H9 (cell line): ENCODE measurements around the gene SKAP1. TPM values are rescaled to one million over a fixed set of nuclear protein-coding genes. Genes with fewer than 3 reads are reported as not detected.

Experiments
- DNase-seq: peaks from one replicate; pipeline ENCODE4 v3.0.0-alpha.2; 2017
- H2AFZ ChIP-seq: one replicate; pipeline ENCODE4 v1.6.1; 2013; ENCODE audit warnings: mild to moderate bottlenecking, low read length, control low read depth, moderate library complexity
- H2AK5ac ChIP-seq: 2 replicates; pipeline ENCODE4 v1.6.1; 2013; ENCODE audit warnings: low read length, control low read depth, mixed read lengths; ENCODE audit not compliant: insufficient read length
- H2BK120ac ChIP-seq: one replicate; pipeline ENCODE4 v1.6.1; 2013; ENCODE audit warnings: low read depth, mild to moderate bottlenecking, low read length, control low read depth, inconsistent platforms; ENCODE audit not compliant: poor library complexity, severe bottlenecking
- H2BK12ac ChIP-seq: 2 replicates; pipeline ENCODE4 v1.6.1; 2013; ENCODE audit warnings: low read length, control low read depth, mixed read lengths, low read depth; ENCODE audit not compliant: insufficient read length
- H2BK15ac ChIP-seq: 2 replicates; pipeline ENCODE4 v1.6.1; 2013; ENCODE audit warnings: low read depth, low read length, control low read depth
- H2BK20ac ChIP-seq: one replicate; pipeline ENCODE4 v1.6.1; 2013; ENCODE audit warnings: low read depth, mild to moderate bottlenecking, low read length, control low read depth, inconsistent platforms; ENCODE audit not compliant: poor library complexity, severe bottlenecking
- H2BK5ac ChIP-seq: 2 replicates; pipeline ENCODE4 v1.6.1; 2013; ENCODE audit warnings: low read length, control low read depth, mixed read lengths; ENCODE audit not compliant: insufficient read length
- H3K14ac ChIP-seq: 2 replicates; pipeline ENCODE4 v1.6.1; 2013; ENCODE audit warnings: low read length, control low read depth; ENCODE audit not compliant: insufficient read depth
- H3K18ac ChIP-seq: 2 replicates; pipeline ENCODE4 v1.6.1; 2013; ENCODE audit warnings: low read depth, mild to moderate bottlenecking, mixed read lengths, low read length, control low read depth; ENCODE audit not compliant: insufficient read length
- H3K23ac ChIP-seq: 2 replicates; pipeline ENCODE4 v1.6.1; 2013; ENCODE audit warnings: low read length, control low read depth, mixed read lengths, low read depth; ENCODE audit not compliant: insufficient read length
- H3K23me2 ChIP-seq: 2 replicates; pipeline ENCODE4 v1.6.1; 2013; ENCODE audit warnings: low read depth, mild to moderate bottlenecking, mixed read lengths, low read length, control low read depth; ENCODE audit not compliant: insufficient read length, poor library complexity, severe bottlenecking
- H3K27ac ChIP-seq: 2 replicates; pipeline ENCODE4 v1.5.1; 2013; ENCODE audit warnings: low read length, control low read depth, mixed read lengths, low read depth; ENCODE audit not compliant: insufficient read length
- H3K27me3 ChIP-seq: 2 replicates; pipeline ENCODE4 v1.6.1; 2013; ENCODE audit warnings: low read length, control low read depth, inconsistent platforms; ENCODE audit not compliant: insufficient read depth
- H3K4ac ChIP-seq: 2 replicates; pipeline ENCODE4 v1.6.1; 2013; ENCODE audit warnings: low read depth, mild to moderate bottlenecking, control low read depth, inconsistent platforms, low read length, moderate library complexity
- H3K4me1 ChIP-seq: 2 replicates; pipeline ENCODE4 v1.6.1; 2013; ENCODE audit warnings: low read length, control low read depth, inconsistent platforms; ENCODE audit not compliant: insufficient read depth
- H3K4me2 ChIP-seq: 2 replicates; pipeline ENCODE4 v1.6.1; 2013; ENCODE audit warnings: low read length, control low read depth, mixed read lengths; ENCODE audit not compliant: insufficient read length, insufficient read depth
- H3K56ac ChIP-seq: 2 replicates; pipeline ENCODE4 v1.6.1; 2013; ENCODE audit warnings: low read depth, mild to moderate bottlenecking, mixed read lengths, low read length, control low read depth; ENCODE audit not compliant: insufficient read length
- H3K79me1 ChIP-seq: 2 replicates; pipeline ENCODE4 v1.6.1; 2013; ENCODE audit warnings: low read depth, mild to moderate bottlenecking, moderate library complexity, low read length, control low read depth, inconsistent platforms; ENCODE audit not compliant: insufficient read depth, poor library complexity, severe bottlenecking
- H3K79me2 ChIP-seq: 2 replicates; pipeline ENCODE4 v1.6.1; 2013; ENCODE audit warnings: low read length, control low read depth, inconsistent platforms; ENCODE audit not compliant: insufficient read depth
- H3K9ac ChIP-seq: 2 replicates; pipeline ENCODE4 v1.6.1; 2013; ENCODE audit warnings: low read length, control low read depth, mixed read lengths; ENCODE audit not compliant: insufficient read length; ENCODE audit errors: extremely low read depth
- H3K9me3 ChIP-seq: one replicate; pipeline ENCODE4 v1.6.1; 2013; ENCODE audit warnings: low read depth, low read length, inconsistent platforms; ENCODE audit not compliant: control insufficient read depth
- H3T11ph ChIP-seq: one replicate; pipeline ENCODE4 v1.6.1; 2013; ENCODE audit warnings: mild to moderate bottlenecking, low read length, control low read depth, inconsistent platforms
- H4K20me1 ChIP-seq: one replicate; pipeline ENCODE4 v1.6.1; 2013; ENCODE audit not compliant: control insufficient read depth, insufficient read length, insufficient read depth
- H4K5ac ChIP-seq: 2 replicates; pipeline ENCODE4 v1.6.1; 2013; ENCODE audit warnings: low read depth, mild to moderate bottlenecking, mixed read lengths, low read length, control low read depth; ENCODE audit not compliant: insufficient read length
- H4K8ac ChIP-seq: replicated peaks from 2 replicates; pipeline ENCODE4 v1.6.1; 2013; ENCODE audit warnings: low read length, control low read depth, mixed read lengths, low read depth; ENCODE audit not compliant: insufficient read length
- H4K91ac ChIP-seq: 2 replicates; pipeline ENCODE4 v1.6.1; 2013; ENCODE audit warnings: low read depth, mild to moderate bottlenecking, moderate library complexity, mixed read lengths, low read length, control low read depth; ENCODE audit not compliant: insufficient read length
- H3K27ac Mint-ChIP-seq, 3 experiments: 2 replicates in 2 of 3; 3 replicates in 1 of 3; pipeline ENCODE4 v1.8.0; 2020 to 2021; ENCODE audit warnings: mixed read lengths in 3 of 3, mild to moderate bottlenecking in 1 of 3, moderate library complexity in 1 of 3
- H3K27me3 Mint-ChIP-seq: 2 replicates; pipeline ENCODE4 v1.8.0; 2021; ENCODE audit warnings: low read depth, mild to moderate bottlenecking, moderate library complexity, mixed read lengths
- H3K36me3 Mint-ChIP-seq, 3 experiments: 2 replicates in 2 of 3; 3 replicates in 1 of 3; pipeline ENCODE4 v1.8.0; 2020 to 2021; ENCODE audit warnings: low read depth in 3 of 3, mixed read lengths in 3 of 3; ENCODE audit not compliant: insufficient read depth in 1 of 3
- H3K4me1 Mint-ChIP-seq, 2 experiments: 2 replicates each; pipeline ENCODE4 v1.8.0; 2020; ENCODE audit warnings: mixed read lengths in 2 of 2
- H3K4me3 Mint-ChIP-seq, 2 experiments: 2 replicates in 1 of 2; 3 replicates in 1 of 2; pipeline ENCODE4 v1.8.0; 2020 to 2021; ENCODE audit warnings: mild to moderate bottlenecking in 2 of 2, mixed read lengths in 2 of 2, moderate library complexity in 1 of 2
- H3K9me3 Mint-ChIP-seq, 2 experiments: 2 replicates in 1 of 2; 3 replicates in 1 of 2; pipeline ENCODE4 v1.8.0; 2020; ENCODE audit warnings: mild to moderate bottlenecking in 2 of 2, mixed read lengths in 2 of 2, moderate library complexity in 1 of 2
- CTCF ChIP-seq: fragments of 200-600 bp; sonication (generic); conservative IDR thresholded peaks from 3 replicates; pipeline ENCODE4 v1.8.0; 2021; ENCODE audit warnings: antibody characterized with exemption, mild to moderate bottlenecking
- WGBS: extraction: QIAGEN DNeasy Blood & Tissue Kit; methylation state at CpG from one replicate; pipeline ENCODE4 v1.1.7; 2013; ENCODE audit warnings: missing lambda C conversion rate, low lambda C conversion rate, mixed read lengths; ENCODE audit not compliant: insufficient read length; ENCODE audit errors: extremely low coverage; 5-methylcytosine and 5-hydroxymethylcytosine counted together
- total RNA-seq: library from RNA; stranded (reverse); gene quantifications from 2 replicates; pipeline ENCODE4 v1.2.1, GENCODE V29; 2021

SKAP1 gene
- total RNA-seq, 1 experiment from 2014 or later = not detected

- Histone ChIP-seq H3K18ac (no peak overlapping the region), H4K8ac (no peak overlapping the region), H4K5ac (no peak overlapping the region), H2BK5ac (no peak overlapping the region), H3K23me2 (no peaks in the 10 kb centered on the region), H3K23ac (no peak overlapping the region), H2AFZ (no peak overlapping the region), H3K79me2 (no peaks in the 10 kb centered on the region), H2BK20ac (no peak overlapping the region), H3K79me1 (no peaks in the 10 kb centered on the region), H3T11ph (no peak overlapping the region), H3K4me1 (peaks cover 12% of the 10 kb centered on the region), H3K4me2 (no peak overlapping the region), H3K56ac (no peak overlapping the region), H2AK5ac (no peak overlapping the region), H3K4ac (no peak overlapping the region), H3K9me3 (no peaks in the 10 kb centered on the region), H4K91ac (no peak overlapping the region), H2BK120ac (no peak overlapping the region), H3K27ac (no peak overlapping the region), H3K9ac (no peak overlapping the region), H4K20me1 (no peaks in the 10 kb centered on the region), H2BK15ac (no peak overlapping the region), H3K27me3 (peaks cover 5% of the 10 kb centered on the region), H3K14ac (no peak overlapping the region), H2BK12ac (no peak overlapping the region)
- peaks cover 2% of the 10 kb centered on the region in 2 experiments; a peak in 2 of 5 replicates for H3K9me3 Mint-ChIP-seq
- H3K4me3 Mint-ChIP-seq = no peak overlapping the region
- WGBS = no CpG with 5 or more reads among the region's 5 CpGs
- no peak for TF ChIP-seq CTCF
- H3K36me3 Mint-ChIP-seq = no peaks in the 10 kb centered on the region; a peak in 1 of 7 replicates
- H3K27ac Mint-ChIP-seq = no peak overlapping the region
- DNase-seq = no peak
- H3K27me3 Mint-ChIP-seq = peaks cover 32% of the 10 kb centered on the region
- H3K4me1 Mint-ChIP-seq = peaks cover 46 to 52% of the 10 kb centered on the region in 2 experiments
Measured at GRCh38 chr17:48162306-48162934, 267.6 kb downstream of the SKAP1 start.
